CD4-positive, CD25-positive, alpha-beta regulatory T cell (primary cell): Measurements from ENCODE around the gene PRRT3. TPM values are rescaled to one million over a fixed set of nuclear protein-coding genes. Genes with fewer than 3 reads are reported as not detected.

Source experiments
- ATAC-seq, 2 donors: fragments of 150-1000 bp; cut with Tn5 transposase; one replicate each; pipeline ENCODE4 v1.10.0; 2021; ENCODE audit warnings: low read depth in 2 of 2, moderate number of reproducible peaks in 2 of 2, moderate library complexity in 1 of 2
- DNase-seq, 3 donors: peaks; one replicate each; pipeline versions ENCODE4 v3.0.0 to v3.0.0-alpha.2; 2012 to 2022; ENCODE audit warnings: mixed read lengths in 1 of 3
- H3K27ac ChIP-seq: one replicate; pipeline ENCODE4 v1.7.0; 2013; ENCODE audit warnings: mild to moderate bottlenecking, low read length; ENCODE audit not compliant: insufficient read depth, poor library complexity, severe bottlenecking
- H3K27me3 ChIP-seq: one replicate; pipeline ENCODE4 v1.7.0; 2013; ENCODE audit warnings: low read length; ENCODE audit not compliant: control insufficient read depth, insufficient read depth
- H3K36me3 ChIP-seq: one replicate; pipeline ENCODE4 v1.7.0; 2013; ENCODE audit warnings: mild to moderate bottlenecking, low read length, moderate library complexity; ENCODE audit not compliant: control insufficient read depth, insufficient read depth
- H3K4me1 ChIP-seq: 2 replicates; pipeline ENCODE4 v1.7.0; 2013; ENCODE audit warnings: mild to moderate bottlenecking, low read length; ENCODE audit not compliant: insufficient read depth, control insufficient read depth, poor library complexity, severe bottlenecking
- H3K4me3 ChIP-seq: one replicate; pipeline ENCODE4 v1.7.0; 2013; ENCODE audit warnings: low read depth, mild to moderate bottlenecking, low read length, moderate library complexity
- H3K9me3 ChIP-seq, 2 experiments: 1 replicate in 1 of 2; 2 replicates in 1 of 2; pipeline ENCODE4 v1.7.0; 2013; ENCODE audit warnings: low read length in 2 of 2, mild to moderate bottlenecking in 1 of 2, moderate library complexity in 1 of 2; ENCODE audit not compliant: control insufficient read depth in 2 of 2
- H3K27ac Mint-ChIP-seq, 3 donors: one replicate each; pipeline ENCODE4 v1.8.0; 2020 to 2022; ENCODE audit warnings: mild to moderate bottlenecking in 3 of 3, mixed read lengths in 3 of 3, moderate library complexity in 2 of 3
- H3K27me3 Mint-ChIP-seq: one replicate; pipeline ENCODE4 v1.8.0; 2022; ENCODE audit warnings: mild to moderate bottlenecking, mixed read lengths
- H3K36me3 Mint-ChIP-seq: one replicate; pipeline ENCODE4 v1.8.0; 2020; ENCODE audit warnings: mixed read lengths
- H3K4me1 Mint-ChIP-seq, 4 donors: one replicate each; pipeline ENCODE4 v1.8.0; 2020 to 2022; ENCODE audit warnings: mixed read lengths in 4 of 4, mild to moderate bottlenecking in 1 of 4
- H3K4me3 Mint-ChIP-seq, 4 donors: one replicate each; pipeline ENCODE4 v1.8.0; 2020 to 2022; ENCODE audit warnings: mild to moderate bottlenecking in 4 of 4, mixed read lengths in 4 of 4, moderate library complexity in 3 of 4
- H3K9me3 Mint-ChIP-seq, 7 donors: one replicate each; pipeline ENCODE4 v1.8.0; 2020 to 2022; ENCODE audit warnings: mixed read lengths in 7 of 7, mild to moderate bottlenecking in 3 of 7, moderate library complexity in 2 of 7
- polyA plus RNA-seq, 4 donors: library from polyadenylated mRNA; unstranded; fragments of 300-500 nt; fragmentation: Illumina TruSeq; gene quantifications; one replicate each; pipeline ENCODE4 v1.2.3, GENCODE V29; 2021
- total RNA-seq: library from RNA; stranded (reverse); gene quantifications from one replicate; pipeline ENCODE4 v1.2.3, GENCODE V29; 2022

The PRRT3 gene
- total and polyA plus RNA-seq, 5 donors from 2014 or later: 3.0 to 4.7 (median 4.3) TPM

DNA sequence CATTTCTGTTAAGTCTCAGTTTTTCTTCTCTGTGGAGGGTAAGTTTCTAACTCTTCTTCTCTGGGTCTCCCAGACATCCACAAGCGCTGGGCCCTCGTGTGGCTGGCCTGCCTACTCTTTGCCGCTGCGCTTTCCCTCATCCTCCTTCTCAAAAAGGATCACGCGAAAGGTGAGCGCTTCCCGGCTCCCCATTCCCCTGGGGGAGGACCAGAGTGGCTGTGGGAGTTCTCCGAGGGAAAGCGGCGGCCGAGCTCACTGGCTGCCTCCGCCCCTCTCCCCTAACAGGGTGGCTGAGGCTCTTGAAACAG is 19.7 kb downstream of the PRRT3 start:
- no peak overlapping the region for H3K4me3 ChIP-seq
- peaks cover 8% of the 10 kb centered on the region for H3K36me3 Mint-ChIP-seq

DNA sequence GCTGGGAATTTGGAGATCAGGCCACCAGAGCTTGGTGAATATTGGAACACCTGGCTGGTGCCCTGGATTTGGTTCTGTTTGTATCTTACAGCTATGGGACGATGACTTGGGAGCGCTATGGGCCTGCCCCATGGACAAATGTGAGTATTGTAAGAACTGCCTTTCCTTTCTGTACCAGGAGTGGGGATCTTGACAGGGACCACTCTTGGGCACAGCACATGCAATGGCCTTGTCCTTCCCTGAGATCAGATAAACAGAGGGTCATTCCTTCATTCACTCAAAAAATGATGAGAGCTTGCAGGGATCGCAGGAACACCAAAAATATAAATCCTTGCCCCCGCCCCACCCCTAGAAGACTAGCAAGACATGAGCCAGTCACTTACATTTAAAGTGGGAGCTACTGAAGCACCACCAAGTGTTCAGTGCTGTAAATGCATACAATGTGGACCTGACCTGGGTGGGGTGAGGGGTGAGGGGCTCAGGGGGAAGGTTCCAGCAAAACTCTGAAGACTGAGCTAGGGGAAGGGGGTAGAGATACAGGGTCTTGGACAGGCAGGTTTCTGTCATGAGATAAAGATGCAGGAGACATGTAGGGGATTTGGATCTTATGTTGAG is 21.3 kb downstream of the PRRT3 start:
- no peaks in the 10 kb centered on the region for H3K9me3 ChIP-seq
- no peak for ATAC-seq
- no peak overlapping the region for H3K4me3 ChIP-seq
- Mint-ChIP-seq H3K9me3 (no peaks in the 10 kb centered on the region), H3K27me3 (no peaks in the 10 kb centered on the region), H3K4me3 (peak overlapping the region; percentile 33 to 68 (median 62)), H3K36me3 (peaks cover 8% of the 10 kb centered on the region), H3K4me1 (peaks cover 6 to 41% (median 28%) of the 10 kb centered on the region in 4 donors), H3K27ac (peak overlapping the region; percentile 14 to 85 (median 81))
- DNase-seq: peak in 1 of 3 donors; percentile 25
- H3K27me3 ChIP-seq: no peaks in the 10 kb centered on the region
- H3K36me3 ChIP-seq: no peaks in the 10 kb centered on the region
- no peak overlapping the region for H3K27ac ChIP-seq
- peaks cover 36% of the 10 kb centered on the region for H3K4me1 ChIP-seq

More for the DNA sequence above, 19.7 kb downstream of the PRRT3 start:
- no peak for DNase-seq
- Histone ChIP-seq H3K4me1 (peaks cover 36% of the 10 kb centered on the region), H3K36me3 (peaks cover 7% of the 10 kb centered on the region), H3K27me3 (no peaks in the 10 kb centered on the region), H3K27ac (peak overlapping the region; percentile 98), H3K9me3 (no peaks in the 10 kb centered on the region)
- Mint-ChIP-seq H3K4me3 (peak overlapping the region; percentile 92 to 100 (median 98)), H3K4me1 (peaks cover 12 to 49% (median 31%) of the 10 kb centered on the region in 4 donors), H3K27ac (peak overlapping the region; percentile 98 to 100 (median 100)), H3K9me3 (no peaks in the 10 kb centered on the region), H3K27me3 (no peaks in the 10 kb centered on the region)
- ATAC-seq: no peak

DNA sequence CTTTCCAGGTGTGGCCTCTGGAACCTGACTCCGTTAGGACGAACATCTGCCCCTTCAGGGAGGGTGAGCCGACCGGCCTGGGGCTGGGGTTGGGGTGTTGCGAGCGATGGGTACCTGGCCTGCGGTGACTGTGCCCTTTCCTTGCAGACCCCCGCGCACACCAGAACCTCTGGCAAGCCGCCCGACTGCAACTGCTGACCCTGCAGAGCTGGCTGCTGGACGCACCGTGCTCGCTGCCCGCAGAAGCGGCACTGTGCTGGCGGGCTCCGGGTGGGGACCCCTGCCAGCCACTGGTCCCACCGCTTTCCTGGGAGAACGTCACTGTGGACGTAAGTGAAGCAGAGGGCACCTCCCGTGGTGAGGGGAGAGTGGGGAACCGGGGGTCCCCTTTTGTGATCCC is 24.1 kb downstream of the PRRT3 start:
- Histone ChIP-seq H3K9me3 (no peaks in the 10 kb centered on the region), H3K27ac (no peak overlapping the region), H3K4me3 (no peak overlapping the region), H3K36me3 (no peaks in the 10 kb centered on the region), H3K27me3 (no peaks in the 10 kb centered on the region), H3K4me1 (peaks cover 12% of the 10 kb centered on the region)
- Mint-ChIP-seq H3K36me3 (no peaks in the 10 kb centered on the region), H3K4me1 (peaks cover 0 to 19% (median 9%) of the 10 kb centered on the region in 4 donors), H3K9me3 (no peaks in the 10 kb centered on the region), H3K27me3 (peaks cover 12% of the 10 kb centered on the region), H3K4me3 (no peak overlapping the region), H3K27ac (no peak overlapping the region)
- ATAC-seq (no peak), DNase-seq (no peak)

DNA sequence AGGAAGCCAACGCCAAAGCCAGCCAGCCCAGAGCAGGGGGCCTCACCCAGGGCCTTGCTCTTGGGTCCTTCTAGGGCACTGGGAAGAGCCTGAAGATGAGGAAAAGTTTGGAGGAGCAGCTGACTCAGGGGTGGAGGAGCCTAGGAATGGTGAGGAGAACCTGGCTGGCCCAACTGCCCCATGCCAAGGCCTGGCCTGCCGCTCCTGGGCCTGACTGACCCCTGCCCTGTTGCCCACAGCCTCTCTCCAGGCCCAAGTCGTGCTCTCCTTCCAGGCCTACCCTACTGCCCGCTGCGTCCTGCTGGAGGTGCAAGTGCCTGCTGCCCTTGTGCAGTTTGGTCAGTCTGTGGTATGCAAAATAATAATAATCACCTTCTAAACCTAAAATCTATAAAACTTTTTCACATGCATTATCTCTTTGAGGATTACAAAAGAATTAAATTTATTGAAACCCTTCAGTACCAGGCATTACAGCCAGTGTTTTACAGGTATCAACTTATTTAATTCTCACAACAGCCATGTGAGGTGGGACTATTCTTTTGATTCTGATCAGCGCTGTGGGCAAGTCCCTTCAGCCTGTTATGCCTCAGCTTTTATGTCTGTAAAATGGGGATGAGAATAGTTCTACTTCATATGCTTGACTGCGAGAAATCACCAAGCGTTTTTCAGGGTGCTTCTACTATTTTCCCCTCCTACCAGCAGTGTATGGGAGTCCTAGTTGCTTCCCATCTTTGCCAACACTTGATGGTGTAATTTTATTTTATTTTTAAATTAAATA is 33.8 kb downstream of the PRRT3 start:
- Mint-ChIP-seq H3K4me1 (peaks cover 0 to 18% (median 3%) of the 10 kb centered on the region in 4 donors), H3K27ac (peak overlapping the region in 1 of 3 donors; percentile 26), H3K9me3 (no peaks in the 10 kb centered on the region), H3K27me3 (peaks cover 11% of the 10 kb centered on the region), H3K36me3 (no peaks in the 10 kb centered on the region), H3K4me3 (peak overlapping the region in 1 of 4 donors; percentile 47)
- DNase-seq (no peak), ATAC-seq (no peak)
- no peaks in the 10 kb centered on the region for H3K27me3 ChIP-seq
- no peaks in the 10 kb centered on the region for H3K9me3 ChIP-seq
- H3K27ac ChIP-seq: no peak overlapping the region
- no peak overlapping the region for H3K4me3 ChIP-seq
- no peaks in the 10 kb centered on the region for H3K36me3 ChIP-seq
- H3K4me1 ChIP-seq: peaks cover 19% of the 10 kb centered on the region

DNA sequence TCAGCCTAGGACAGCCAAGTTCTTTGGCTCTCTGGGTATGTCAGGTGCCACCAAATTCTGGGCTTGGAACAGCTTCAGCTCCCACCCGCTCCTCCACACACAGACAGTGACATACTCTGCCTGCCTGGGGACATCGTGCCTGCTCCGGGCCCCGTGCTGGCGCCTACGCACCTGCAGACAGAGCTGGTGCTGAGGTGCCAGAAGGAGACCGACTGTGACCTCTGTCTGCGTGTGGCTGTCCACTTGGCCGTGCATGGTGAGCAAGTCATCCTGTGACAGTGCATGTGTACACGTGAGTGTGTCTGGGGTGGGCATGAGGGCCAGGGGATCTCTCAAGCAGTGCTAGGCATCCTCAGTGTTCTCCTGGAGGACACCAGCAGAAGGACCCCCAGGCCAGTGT is 34.4 kb downstream of the PRRT3 start:
- peak overlapping the region in 1 of 4 donors; percentile 28 for H3K4me3 Mint-ChIP-seq
- H3K36me3 ChIP-seq: no peaks in the 10 kb centered on the region
- H3K4me1 Mint-ChIP-seq: peaks cover 0 to 20% (median 4%) of the 10 kb centered on the region in 4 donors
- DNase-seq (no peak), ATAC-seq (no peak)
- H3K4me1 ChIP-seq: peaks cover 20% of the 10 kb centered on the region
- H3K27me3 ChIP-seq: no peaks in the 10 kb centered on the region
- H3K4me3 ChIP-seq: no peak overlapping the region
- no peaks in the 10 kb centered on the region for H3K9me3 Mint-ChIP-seq
- peaks cover 8% of the 10 kb centered on the region for H3K27me3 Mint-ChIP-seq
- no peaks in the 10 kb centered on the region for H3K36me3 Mint-ChIP-seq
- H3K27ac ChIP-seq: no peak overlapping the region
- no peaks in the 10 kb centered on the region for H3K9me3 ChIP-seq
- H3K27ac Mint-ChIP-seq: no peak overlapping the region

DNA sequence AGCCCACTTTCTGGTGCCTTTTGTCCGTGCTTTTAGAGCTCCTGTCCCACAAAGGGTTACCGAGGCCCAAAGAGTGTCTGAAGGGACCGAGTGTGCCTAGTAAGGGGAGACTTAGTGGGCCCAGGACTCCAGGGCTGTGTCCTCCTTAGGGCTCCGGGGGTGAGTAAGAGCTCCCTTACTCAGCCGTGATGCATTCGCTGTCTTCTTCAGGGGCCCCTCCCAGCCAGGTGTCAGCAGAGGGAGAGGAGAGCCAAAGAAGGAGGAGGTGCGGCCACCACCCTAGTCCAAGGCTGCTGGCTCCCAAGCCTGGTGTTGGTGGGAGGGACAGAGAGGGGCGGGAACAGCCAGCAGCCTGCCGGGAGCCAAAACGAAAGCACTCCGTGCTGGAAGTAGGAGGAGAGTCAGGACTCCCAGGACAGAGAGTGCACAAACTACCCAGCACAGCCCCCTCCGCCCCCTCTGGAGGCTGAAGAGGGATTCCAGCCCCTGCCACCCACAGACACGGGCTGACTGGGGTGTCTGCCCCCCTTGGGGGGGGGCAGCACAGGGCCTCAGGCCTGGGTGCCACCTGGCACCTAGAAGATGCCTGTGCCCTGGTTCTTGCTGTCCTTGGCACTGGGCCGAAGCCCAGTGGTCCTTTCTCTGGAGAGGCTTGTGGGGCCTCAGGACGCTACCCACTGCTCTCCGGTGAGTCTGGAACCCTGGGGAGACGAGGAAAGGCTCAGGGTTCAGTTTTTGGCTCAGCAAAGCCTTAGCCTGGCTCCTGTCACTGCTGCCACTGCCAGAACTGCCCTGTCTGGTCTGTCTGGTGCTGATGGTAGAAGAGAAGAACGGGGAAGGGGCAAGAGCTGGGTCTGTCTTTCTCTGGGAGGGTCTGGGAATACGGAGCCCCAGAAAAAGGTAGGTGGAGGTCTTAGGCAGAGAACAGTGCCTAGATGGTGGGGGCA is 35.2 kb downstream of the PRRT3 start, which contains the start of gene IL17RC:
Gene IL17RC, plus strand, starts transcription at position 365 of the 947 bp plus-strand sequence. Its CDS starts 218 bp downstream, at position 583.
- Mint-ChIP-seq H3K4me3 (peak within 1 kb of the TSS; percentile 43 to 89 (median 80)), H3K27ac (peak within 1 kb of the TSS in 1 of 3 donors; percentile 71), H3K27me3 (peaks cover 5% of the 10 kb centered on the region), H3K9me3 (peaks cover 0 to 2% (median 0%) of the 10 kb centered on the region in 7 donors), H3K4me1 (peaks cover 0 to 27% (median 9%) of the 10 kb centered on the region in 4 donors), H3K36me3 (no peaks in the 10 kb centered on the region)
- no peaks in the 10 kb centered on the region for H3K27me3 ChIP-seq
- no peaks in the 10 kb centered on the region for H3K36me3 ChIP-seq
- peaks cover 28% of the 10 kb centered on the region for H3K4me1 ChIP-seq
- DNase-seq: no peak
- H3K27ac ChIP-seq: no peak within 1 kb of the TSS
- ATAC-seq: no peak
- no peak within 1 kb of the TSS for H3K4me3 ChIP-seq
- H3K9me3 ChIP-seq: no peaks in the 10 kb centered on the region

DNA sequence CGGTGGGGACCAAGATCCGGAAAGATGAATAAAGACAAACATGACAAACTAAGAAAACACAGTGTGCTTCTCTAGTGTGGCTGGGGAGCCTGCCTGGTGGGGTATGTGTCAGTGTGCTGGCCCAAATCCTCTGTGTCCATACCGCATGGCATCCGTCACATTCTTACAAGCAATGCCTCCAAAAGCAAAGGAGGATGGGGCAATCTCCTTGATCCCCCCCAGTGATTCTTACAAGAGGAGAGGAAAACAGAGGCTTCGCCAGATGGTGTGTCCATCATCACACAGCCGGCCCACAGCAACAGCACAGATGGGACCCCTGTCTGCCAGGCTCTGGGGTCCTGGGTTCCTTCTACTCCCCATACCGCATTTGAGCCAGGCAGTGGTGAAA is 35.9 kb downstream of the PRRT3 start:
- Mint-ChIP-seq H3K4me3 (peak overlapping the region; percentile 43 to 89 (median 66)), H3K27ac (peak overlapping the region in 1 of 3 donors; percentile 71), H3K27me3 (peaks cover 5% of the 10 kb centered on the region), H3K36me3 (no peaks in the 10 kb centered on the region), H3K9me3 (peaks cover 0 to 2% (median 0%) of the 10 kb centered on the region in 7 donors), H3K4me1 (peaks cover 0 to 28% (median 10%) of the 10 kb centered on the region in 4 donors)
- ATAC-seq: no peak
- no peak overlapping the region for H3K4me3 ChIP-seq
- no peaks in the 10 kb centered on the region for H3K9me3 ChIP-seq
- peaks cover 31% of the 10 kb centered on the region for H3K4me1 ChIP-seq
- DNase-seq: no peak
- H3K27ac ChIP-seq: no peak overlapping the region
- H3K36me3 ChIP-seq: no peaks in the 10 kb centered on the region
- H3K27me3 ChIP-seq: no peaks in the 10 kb centered on the region
